Cardiac muscle cell (in vitro differentiated cells and primary cell): ENCODE results near the gene DDR1. TPM values are rescaled to one million over a fixed set of nuclear protein-coding genes. Genes with fewer than 3 reads are reported as not detected.
A peak's percentile ranks its signal among the peaks of the same experiment; 100 is the strongest.

Experiments used
- DNase-seq, 2 donors: peaks; one replicate each; pipeline versions ENCODE4 v3.0.0 to v3.0.0-alpha.2; 2010 to 2017; ENCODE audit warnings: low read depth in 1 of 2, low spot score in 1 of 2
- H3K27ac ChIP-seq: fragments of 200-600 bp; sonication (generic); 2 replicates; pipeline ENCODE4 v1.5.1; 2016
- H3K27me3 ChIP-seq: fragments of 200-600 bp; sonication (generic); 2 replicates; pipeline ENCODE4 v1.6.0; 2016; ENCODE audit warnings: control low read depth
- H3K36me3 ChIP-seq: fragments of 200-600 bp; sonication (generic); 2 replicates; pipeline ENCODE4 v1.5.1; 2016; ENCODE audit warnings: control low read depth
- H3K4me1 ChIP-seq: fragments of 200-600 bp; sonication (generic); 2 replicates; pipeline ENCODE4 v1.8.1; 2017; ENCODE audit warnings: low read depth, mild to moderate bottlenecking, mixed run types
- H3K4me3 ChIP-seq: fragments of 200-600 bp; sonication (generic); 2 replicates; pipeline ENCODE4 v1.5.1; 2016; ENCODE audit warnings: mild to moderate bottlenecking
- H3K9me3 ChIP-seq: fragments of 200-600 bp; sonication (generic); 2 replicates; pipeline ENCODE4 v1.5.1; 2017; ENCODE audit warnings: low read depth, mild to moderate bottlenecking, control low read depth
- CTCF ChIP-seq: IDR thresholded peaks from 2 replicates; pipeline ENCODE4 v1.5.1; 2012; ENCODE audit warnings: low read depth, mild to moderate bottlenecking, low read length
- polyA plus RNA-seq: library from polyadenylated mRNA; unstranded; fragments of >200 nt; fragmentation: Nextera tagmentation; extraction: Ambion mirVana; gene quantifications from 2 replicates; pipeline ENCODE4 v1.2.1, GENCODE V29; 2016
- total RNA-seq: library from RNA; depleted of rRNA; stranded (reverse); fragments of >200 nt; gene quantifications from 2 replicates; pipeline ENCODE4 v1.2.3, GENCODE V29; 2016

DDR1 gene
- total RNA-seq (125 and 136 TPM in 2 replicates), polyA plus RNA-seq (108 and 118 TPM in 2 replicates)

- DNase-seq, result peak; percentile 85 to 91
- no peaks in the 10 kb centered on the region for H3K36me3 ChIP-seq
- peak within 1 kb of the TSS; percentile 94 for H3K27ac ChIP-seq
- no peaks in the 10 kb centered on the region for H3K27me3 ChIP-seq
- peak within 1 kb of the TSS; percentile 63 for H3K4me3 ChIP-seq
- no peak for TF ChIP-seq CTCF
- H3K4me1 ChIP-seq, result peaks cover 57% of the 10 kb centered on the region
- H3K9me3 ChIP-seq, result no peaks in the 10 kb centered on the region
Observed at GRCh38 chr6:30883685-30884520, at the start of gene DDR1. Gene DDR1 (plus strand): TSS chr6:30884519. CDS start chr6:30888730, 4,211 bp downstream.

GRCh38 chr6:30834646-30835045 lies 49.7 kb upstream of the DDR1 start:
- no peak overlapping the region for H3K4me3 ChIP-seq
- no peak for DNase-seq

GRCh38 chr6:30835576-30835975 lies 48.7 kb upstream of the DDR1 start:
- H3K4me1 ChIP-seq, result no peaks in the 10 kb centered on the region
- DNase-seq, result no peak
- no peaks in the 10 kb centered on the region for H3K9me3 ChIP-seq
- no peaks in the 10 kb centered on the region for H3K27me3 ChIP-seq
- no peak overlapping the region for H3K4me3 ChIP-seq
- no peak for TF ChIP-seq CTCF
- H3K36me3 ChIP-seq, result no peaks in the 10 kb centered on the region
- no peak overlapping the region for H3K27ac ChIP-seq

More at GRCh38 chr6:30834646-30835045, 49.7 kb upstream of the DDR1 start:
- Histone ChIP-seq H3K4me1 (no peaks in the 10 kb centered on the region), H3K27ac (no peak overlapping the region), H3K27me3 (no peaks in the 10 kb centered on the region), H3K9me3 (no peaks in the 10 kb centered on the region), H3K36me3 (no peaks in the 10 kb centered on the region)
- no peak for TF ChIP-seq CTCF

GRCh38 chr6:30836431-30836866 lies 47.9 kb upstream of the DDR1 start:
- H3K9me3 ChIP-seq, result no peaks in the 10 kb centered on the region
- H3K4me3 ChIP-seq, result no peak overlapping the region
- H3K27ac ChIP-seq, result no peak overlapping the region
- H3K4me1 ChIP-seq, result no peaks in the 10 kb centered on the region
- no peak for TF ChIP-seq CTCF
- H3K36me3 ChIP-seq, result no peaks in the 10 kb centered on the region
- H3K27me3 ChIP-seq, result no peaks in the 10 kb centered on the region
- DNase-seq, result peak in 1 of 2 donors; percentile 92

- peak in 1 of 2 donors; percentile 80 for DNase-seq
- H3K4me3 ChIP-seq, result no peak overlapping the region
- H3K4me1 ChIP-seq, result peaks cover 4% of the 10 kb centered on the region
- H3K9me3 ChIP-seq, result no peaks in the 10 kb centered on the region
- H3K27ac ChIP-seq, result no peak overlapping the region
- H3K27me3 ChIP-seq, result no peaks in the 10 kb centered on the region
- no peaks in the 10 kb centered on the region for H3K36me3 ChIP-seq
- no peak for TF ChIP-seq CTCF
Observed at GRCh38 chr6:30836957-30837356, 47.4 kb upstream of the DDR1 start.
